ENCODE data around the gene NFIA. TPM values are rescaled to one million over a fixed set of nuclear protein-coding genes. Genes with fewer than 3 reads are reported as not detected.

Gene NFIA
- total RNA-seq, 1 experiment from 2014 or later = 38.6 TPM

DNA sequence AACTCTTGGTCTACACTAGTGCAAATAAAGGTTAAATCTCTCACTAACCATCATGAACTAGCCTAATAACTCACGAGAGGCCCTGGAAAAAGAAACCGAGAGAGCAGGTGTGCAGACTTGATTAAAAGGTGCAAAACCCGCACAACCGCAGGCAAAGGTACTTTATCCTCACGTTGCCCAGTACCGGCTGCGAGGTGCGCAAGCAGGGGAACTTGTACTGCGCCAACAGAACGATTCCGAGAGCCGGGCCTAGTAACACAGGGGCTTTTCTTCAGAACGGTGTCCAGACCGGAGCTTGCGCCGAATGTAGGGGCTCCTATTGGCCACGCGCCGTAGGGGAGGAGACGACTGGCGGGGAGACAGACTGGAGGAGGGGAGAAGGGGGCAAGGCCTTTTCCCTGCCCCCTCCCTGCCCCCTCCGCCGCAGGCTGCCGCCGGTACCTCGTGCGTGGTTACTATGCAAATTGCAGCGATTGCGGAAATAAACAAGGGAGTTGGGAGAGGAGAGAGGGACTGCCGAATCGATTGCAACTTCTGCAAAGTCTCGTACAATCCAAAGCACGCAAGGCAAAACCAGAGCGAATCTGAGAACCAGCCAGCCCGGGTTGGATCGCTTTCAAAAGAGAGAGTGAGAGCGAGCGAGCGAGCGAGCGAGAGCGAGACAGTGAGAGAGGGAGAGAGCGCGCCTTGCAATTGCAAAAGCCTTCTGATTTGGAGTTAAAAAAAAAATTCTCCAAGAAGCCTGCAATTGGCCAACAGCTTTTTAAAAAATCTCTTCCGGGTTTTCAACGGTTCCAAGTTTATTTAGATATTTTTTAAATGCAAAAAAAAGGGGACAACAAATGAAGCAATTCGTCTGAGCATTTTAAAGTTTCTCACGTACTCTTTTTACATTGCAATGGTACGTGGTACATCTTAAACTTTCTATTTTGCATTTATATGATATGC lies 5.4 kb upstream of the NFIA start:
- intact Hi-C loops (cut with micrococcal nuclease; ENCODE audit: unreplicated experiment) = loop anchor here (5.0 kb wide), 1 partner anchor 260 kb away; no protein-coding TSS in a partner anchor
- CTCF ChIA-PET = interaction anchor here (0.6 to 3.1 kb wide), 7 partner anchors 23 to 208 kb away, joined by 3 to 14 read pairs (median 5); no protein-coding TSS in a partner anchor
- peak; percentile 90 for DNase-seq
- H3K27me3 Mint-ChIP-seq (ENCODE audit: unreplicated experiment) = no peaks in the 10 kb centered on the region
- peaks cover 53% of the 10 kb centered on the region for H3K4me1 Mint-ChIP-seq (ENCODE audit: low read depth, unreplicated experiment)
- peak overlapping the region; percentile 96 for H3K4me3 Mint-ChIP-seq (ENCODE audit: low read depth, unreplicated experiment)
- peaks cover 41% of the 10 kb centered on the region for H3K36me3 Mint-ChIP-seq (ENCODE audit: insufficient read depth, unreplicated experiment)
- no peaks in the 10 kb centered on the region for H3K9me3 Mint-ChIP-seq (ENCODE audit: low read depth, unreplicated experiment)
- no TSS peak for BruUV-seq (replicated peaks)
- H3K27ac Mint-ChIP-seq (ENCODE audit: unreplicated experiment) = peak overlapping the region; percentile 93
- TF ChIP-seq CTCF (IDR thresholded peaks at IDR 0.05; ENCODE audit: unreplicated experiment) = no peak

- TF ChIP-seq CTCF (IDR thresholded peaks at IDR 0.05; ENCODE audit: unreplicated experiment) = no peak
- H3K27me3 Mint-ChIP-seq (ENCODE audit: unreplicated experiment) = no peaks in the 10 kb centered on the region
- peak; percentile 95 for DNase-seq
- no TSS peak for BruUV-seq (replicated peaks)
- peak overlapping the region; percentile 93 for H3K27ac Mint-ChIP-seq (ENCODE audit: unreplicated experiment)
- peak overlapping the region; percentile 96 for H3K4me3 Mint-ChIP-seq (ENCODE audit: low read depth, unreplicated experiment)
- intact Hi-C loops (cut with micrococcal nuclease; ENCODE audit: unreplicated experiment) = loop anchor here (5.0 kb wide), 1 partner anchor 259 kb away; no protein-coding TSS in a partner anchor
- peaks cover 49% of the 10 kb centered on the region for H3K36me3 Mint-ChIP-seq (ENCODE audit: insufficient read depth, unreplicated experiment)
- peaks cover 53% of the 10 kb centered on the region for H3K4me1 Mint-ChIP-seq (ENCODE audit: low read depth, unreplicated experiment)
- CTCF ChIA-PET = interaction anchor here (0.6 to 3.1 kb wide), 7 partner anchors 28 to 375 kb away, joined by 3 to 14 read pairs (median 4); no protein-coding TSS in a partner anchor
- no peaks in the 10 kb centered on the region for H3K9me3 Mint-ChIP-seq (ENCODE audit: low read depth, unreplicated experiment)
These were observed 4.5 kb upstream of the NFIA start for GRCh38 chr1:61077676-61078541.

GRCh38 chr1:61078618-61079295 lies 3.6 kb upstream of the NFIA start:
- BruUV-seq (replicated peaks) = no TSS peak
- Mint-ChIP-seq H3K27ac (ENCODE audit: unreplicated experiment) (peak overlapping the region; percentile 93), H3K36me3 (ENCODE audit: insufficient read depth, unreplicated experiment) (peaks cover 57% of the 10 kb centered on the region), H3K4me1 (ENCODE audit: low read depth, unreplicated experiment) (peaks cover 53% of the 10 kb centered on the region), H3K27me3 (ENCODE audit: unreplicated experiment) (no peaks in the 10 kb centered on the region), H3K4me3 (ENCODE audit: low read depth, unreplicated experiment) (peak overlapping the region; percentile 96), H3K9me3 (ENCODE audit: low read depth, unreplicated experiment) (no peaks in the 10 kb centered on the region)
- CTCF ChIA-PET = interaction anchor here (0.5 to 3.1 kb wide), 2 partner anchors 29 to 157 kb away, joined by 3 to 14 read pairs; no protein-coding TSS in a partner anchor
- no peak for TF ChIP-seq CTCF (IDR thresholded peaks at IDR 0.05; ENCODE audit: unreplicated experiment)
- DNase-seq = no peak
- intact Hi-C loops (cut with micrococcal nuclease; ENCODE audit: unreplicated experiment) = loop anchor here (5.0 kb wide), 1 partner anchor 259 kb away; no protein-coding TSS in a partner anchor

Measured in Calu3 (cell line).